ENCODE results near the gene PPCS. TPM values are rescaled to one million over a fixed set of nuclear protein-coding genes. Genes with fewer than 3 reads are reported as not detected.

The PPCS gene
- total and polyA plus RNA-seq, 2 donors (not counting 3 experiments of a cell fraction or from before 2014, with no cell fraction given) = 31.7 to 32.6 TPM

- ChIA-PET CTCF (interaction anchor here (0.5 to 0.7 kb wide), 2 partner anchors 52 to 331 kb away, joined by 3 read pairs; no protein-coding TSS in a partner anchor), POLR2A (no interaction called here)
- Histone ChIP-seq H3K4me2 (ENCODE audit: insufficient read depth, low read length) (no peak overlapping the region), H3K9ac (replicated peaks; ENCODE audit: extremely low read depth, insufficient read depth, low read length) (no peak overlapping the region), H2AFZ (ENCODE audit: low read depth, low read length) (no peak overlapping the region), H3K27me3 (ENCODE audit: control insufficient read depth in 2 of 2, insufficient read depth in 2 of 2, low read length in 2 of 2) (peaks cover 2 to 5% of the 10 kb centered on the region in 2 experiments), H3K36me3 (ENCODE audit: control insufficient read depth in 2 of 2, extremely low read depth in 1 of 2, insufficient read depth in 2 of 2, low read length in 2 of 2) (no peaks in the 10 kb centered on the region), H3K9me1 (replicated peaks; ENCODE audit: control insufficient read depth, extremely low read depth, insufficient read depth, low read length) (no peaks in the 10 kb centered on the region), H3K4me3 (replicated peaks in 1 of 3; ENCODE audit: insufficient read depth in 1 of 3, low read depth in 1 of 3, low read length in 3 of 3) (no peak overlapping the region), H3K9me3 (replicated peaks; ENCODE audit: control insufficient read depth, insufficient read depth, low read length) (no peaks in the 10 kb centered on the region), H3K27ac (ENCODE audit: insufficient read depth, low read depth, low read length) (no peak overlapping the region), H3K4me1 (ENCODE audit: control insufficient read depth, extremely low read depth, insufficient read depth, low read length) (no peaks in the 10 kb centered on the region), H4K20me1 (replicated peaks; ENCODE audit: control insufficient read depth, extremely low read depth, insufficient read depth, low read length) (no peaks in the 10 kb centered on the region), H3K79me2 (ENCODE audit: control insufficient read depth, insufficient read depth, low read length) (no peaks in the 10 kb centered on the region)
- TF ChIP-seq POLR2A (IDR thresholded peaks at IDR 0.05; ENCODE audit: low read depth, low read length) (no peak), CTCF (IDR thresholded peaks at IDR 0.05; ENCODE audit: extremely low read depth in 1 of 2, insufficient read depth in 1 of 2, low read depth in 1 of 2, low read length in 2 of 2) (no peak), EZH2 (IDR thresholded peaks at IDR 0.05; ENCODE audit: borderline replicate concordance, low read depth, low read length, severe bottlenecking) (no peak), FOS (IDR thresholded peaks at IDR 0.05; ENCODE audit: borderline replicate concordance, insufficient read depth, low read length) (no peak), POLR2AphosphoS5 (IDR thresholded peaks at IDR 0.05; ENCODE audit: insufficient read depth, low read depth, low read length) (no peak), JUN (IDR thresholded peaks at IDR 0.05; ENCODE audit: borderline replicate concordance, insufficient read depth, insufficient read length, low read depth) (no peak), GATA2 (IDR thresholded peaks at IDR 0.05; ENCODE audit: insufficient read depth, insufficient read length, low read depth, low read length) (no peak), MYC (IDR thresholded peaks at IDR 0.05; ENCODE audit: low read depth, low read length) (no peak)
- TF ChIP-seq, protein P1, sequence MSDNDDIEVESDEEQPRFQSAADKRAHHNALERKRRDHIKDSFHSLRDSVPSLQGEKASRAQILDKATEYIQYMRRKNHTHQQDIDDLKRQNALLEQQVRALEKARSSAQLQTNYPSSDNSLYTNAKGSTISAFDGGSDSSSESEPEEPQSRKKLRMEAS (IDR thresholded peaks at IDR 0.05; ENCODE audit: insufficient read depth, insufficient read length) = no peak
- FAIRE-seq (peak; percentile 40), DNase-seq (ENCODE audit: low read depth, low spot score) (no peak)
- BruUV-seq (replicated peaks) = no TSS peak
- intact Hi-C loops (cut with micrococcal nuclease) = no loop called here
- dilution Hi-C loops (cut with MboI; ENCODE audit: extremely low pct_ligation_motif_present, low sequenced_read_pairs) = no loop called here
These were observed 26.4 kb downstream of the PPCS start for GRCh38 chr1:42482635-42483153.

Measured in endothelial cell of umbilical vein (primary cell).